ENCODE data around the gene PHGDH. TPM values are rescaled to one million over a fixed set of nuclear protein-coding genes. Genes with fewer than 3 reads are reported as not detected.
A peak's percentile ranks its signal among the peaks of the same experiment; 100 is the strongest.

Gene PHGDH
- total and polyA plus RNA-seq, 2 donors from 2014 or later = 71.9 to 126 TPM

- no peak overlapping the region for H3K9ac ChIP-seq (ENCODE audit: low read length in 3 of 3)
- TF ChIP-seq CTCF (IDR thresholded peaks at IDR 0.05; ENCODE audit: borderline replicate concordance, extremely low read depth, insufficient read depth) = no peak
- H3K27ac ChIP-seq (ENCODE audit: low read depth in 2 of 2, low read length in 2 of 2) = no peak overlapping the region
- peaks cover 0 to 8% (median 2%) of the 10 kb centered on the region in 3 donors for H3K4me1 ChIP-seq (ENCODE audit: control insufficient read depth in 2 of 3, insufficient read depth in 2 of 3, low read depth in 1 of 3, low read length in 3 of 3)
- FAIRE-seq (no peak), DNase-seq (peak in 1 of 5 donors; percentile 61)
- H3K27me3 ChIP-seq (ENCODE audit: control insufficient read depth, insufficient read depth, low read length) = no peaks in the 10 kb centered on the region
- peaks cover 0 to 9% (median 0%) of the 10 kb centered on the region in 3 donors for H3K36me3 ChIP-seq (ENCODE audit: control insufficient read depth in 2 of 3, insufficient read depth in 3 of 3, low read length in 3 of 3)
- H3K4me3 ChIP-seq (ENCODE audit: low read length in 3 of 3) = no peak overlapping the region
- H3K9me3 ChIP-seq (ENCODE audit: control insufficient read depth in 2 of 3, insufficient read depth in 1 of 3, low read length in 3 of 3) = no peaks in the 10 kb centered on the region
- intact Hi-C loops (cut with DNase I) = no loop called here
Observed at GRCh38 chr1:119735217-119735616, 23.5 kb downstream of the PHGDH start.

DNA sequence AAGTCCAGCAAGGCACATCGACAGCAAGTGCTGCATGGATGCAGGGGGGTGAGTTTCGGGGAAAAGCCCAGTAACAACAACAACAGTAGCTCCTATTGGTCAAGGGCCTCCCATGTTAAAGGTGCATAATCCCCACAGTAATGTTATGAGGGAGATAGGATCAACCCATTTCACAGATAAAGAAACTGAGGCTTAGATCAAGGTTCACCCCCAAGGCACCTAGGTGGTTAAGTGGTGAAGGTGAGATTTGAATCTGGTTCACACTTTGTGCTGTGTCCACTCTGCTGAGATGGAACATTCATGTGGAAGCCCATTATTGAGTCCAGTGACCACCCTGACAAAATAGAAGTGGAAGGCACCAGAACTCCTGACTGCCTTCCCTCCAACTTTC is 24.9 kb downstream of the PHGDH start:
- no peaks in the 10 kb centered on the region for H3K9me3 ChIP-seq (ENCODE audit: control insufficient read depth in 2 of 3, insufficient read depth in 1 of 3, low read length in 3 of 3)
- H3K36me3 ChIP-seq (ENCODE audit: control insufficient read depth in 2 of 3, insufficient read depth in 3 of 3, low read length in 3 of 3) = peaks cover 0 to 9% (median 0%) of the 10 kb centered on the region in 3 donors
- no peak overlapping the region for H3K4me3 ChIP-seq (ENCODE audit: low read length in 3 of 3)
- intact Hi-C loops (cut with DNase I) = no loop called here
- H3K9ac ChIP-seq (ENCODE audit: low read length in 3 of 3) = no peak overlapping the region
- no peak for TF ChIP-seq CTCF (IDR thresholded peaks at IDR 0.05; ENCODE audit: borderline replicate concordance, extremely low read depth, insufficient read depth)
- no peak overlapping the region for H3K27ac ChIP-seq (ENCODE audit: low read depth in 2 of 2, low read length in 2 of 2)
- H3K4me1 ChIP-seq (ENCODE audit: control insufficient read depth in 2 of 3, insufficient read depth in 2 of 3, low read depth in 1 of 3, low read length in 3 of 3) = peaks cover 0 to 20% (median 15%) of the 10 kb centered on the region in 3 donors
- no peaks in the 10 kb centered on the region for H3K27me3 ChIP-seq (ENCODE audit: control insufficient read depth, insufficient read depth, low read length)
- DNase-seq (no peak), FAIRE-seq (no peak)

DNA sequence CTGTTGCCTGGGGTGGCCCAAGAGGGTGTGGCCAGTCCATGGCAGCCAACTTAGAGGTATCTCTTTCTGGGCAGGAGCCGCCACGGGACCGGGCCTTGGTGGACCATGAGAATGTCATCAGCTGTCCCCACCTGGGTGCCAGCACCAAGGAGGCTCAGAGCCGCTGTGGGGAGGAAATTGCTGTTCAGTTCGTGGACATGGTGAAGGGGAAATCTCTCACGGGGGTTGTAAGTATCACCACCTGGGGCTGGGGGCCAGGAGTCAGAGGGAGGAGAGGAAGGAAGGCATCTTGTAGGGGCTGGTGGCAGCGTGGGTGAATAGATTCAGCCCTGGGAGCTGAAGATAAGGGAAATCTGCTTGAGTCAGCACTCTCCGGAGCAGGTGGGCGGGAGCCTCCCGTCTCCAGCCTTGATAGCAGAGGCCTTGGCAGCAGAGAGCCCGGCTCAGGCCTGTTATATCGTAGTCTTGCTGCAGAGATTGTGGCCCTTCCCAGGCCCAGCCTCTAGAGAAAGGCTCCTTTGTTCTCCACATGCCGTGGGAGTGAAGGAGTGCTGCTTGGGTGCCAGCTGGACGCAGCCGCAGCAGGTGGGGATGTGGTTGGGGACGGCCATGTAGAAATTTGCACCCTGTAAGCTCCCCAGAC is 25.4 kb downstream of the PHGDH start:
- Histone ChIP-seq H3K27me3 (ENCODE audit: control insufficient read depth, insufficient read depth, low read length) (no peaks in the 10 kb centered on the region), H3K36me3 (ENCODE audit: control insufficient read depth in 2 of 3, insufficient read depth in 3 of 3, low read length in 3 of 3) (peaks cover 0 to 9% (median 0%) of the 10 kb centered on the region in 3 donors), H3K4me3 (ENCODE audit: low read length in 3 of 3) (no peak overlapping the region), H3K9me3 (ENCODE audit: control insufficient read depth in 2 of 3, insufficient read depth in 1 of 3, low read length in 3 of 3) (no peaks in the 10 kb centered on the region), H3K27ac (ENCODE audit: low read depth in 2 of 2, low read length in 2 of 2) (no peak overlapping the region), H3K9ac (ENCODE audit: low read length in 3 of 3) (no peak overlapping the region), H3K4me1 (ENCODE audit: control insufficient read depth in 2 of 3, insufficient read depth in 2 of 3, low read depth in 1 of 3, low read length in 3 of 3) (peaks cover 0 to 25% (median 20%) of the 10 kb centered on the region in 3 donors)
- intact Hi-C loops (cut with DNase I) = no loop called here
- DNase-seq (peak in 4 of 5 donors; percentile 36 to 66 (median 50)), FAIRE-seq (no peak)
- no peak for TF ChIP-seq CTCF (IDR thresholded peaks at IDR 0.05; ENCODE audit: borderline replicate concordance, extremely low read depth, insufficient read depth)

Measured in kidney (tissue), 14 donors.